Measurements from ENCODE around the gene HTR3B.

The HTR3B gene

GRCh38 chr11:113904379-113905101, at the start of gene HTR3B:
Gene HTR3B, plus strand, starts transcription at chr11:113904796. Its CDS starts 138 bp downstream, at chr11:113904934.
- no peak for TF ChIP-seq CTCF (IDR thresholded peaks at IDR 0.05; ENCODE audit: borderline replicate concordance, insufficient read depth, low read depth, low read length)
- no peak within 1 kb of the TSS for H3K4me3 ChIP-seq (ENCODE audit: low read depth, low read length)

- H3K4me3 ChIP-seq (ENCODE audit: low read depth, low read length): no peak overlapping the region
- TF ChIP-seq CTCF (IDR thresholded peaks at IDR 0.05; ENCODE audit: borderline replicate concordance, insufficient read depth, low read depth, low read length): no peak
Measured at GRCh38 chr11:113855803-113856202, 48.8 kb upstream of the HTR3B start.

- no peak for TF ChIP-seq CTCF (IDR thresholded peaks at IDR 0.05; ENCODE audit: borderline replicate concordance, insufficient read depth, low read depth, low read length)
- no peak overlapping the region for H3K4me3 ChIP-seq (ENCODE audit: low read depth, low read length)
Measured at GRCh38 chr11:113856966-113857759, 47.4 kb upstream of the HTR3B start.

- H3K4me3 ChIP-seq (ENCODE audit: low read depth, low read length): no peak overlapping the region
- no peak for TF ChIP-seq CTCF (IDR thresholded peaks at IDR 0.05; ENCODE audit: borderline replicate concordance, insufficient read depth, low read depth, low read length)
Measured at GRCh38 chr11:113859665-113860064, 44.9 kb upstream of the HTR3B start.

GRCh38 chr11:113862435-113862834, 42.2 kb upstream of the HTR3B start:
- no peak for TF ChIP-seq CTCF (IDR thresholded peaks at IDR 0.05; ENCODE audit: borderline replicate concordance, insufficient read depth, low read depth, low read length)
- H3K4me3 ChIP-seq (ENCODE audit: low read depth, low read length): no peak overlapping the region

GRCh38 chr11:113864410-113864809, 40.2 kb upstream of the HTR3B start:
- no peak for TF ChIP-seq CTCF (IDR thresholded peaks at IDR 0.05; ENCODE audit: borderline replicate concordance, insufficient read depth, low read depth, low read length)

More at GRCh38 chr11:113864410-113864809, 40.2 kb upstream of the HTR3B start:
- no peak overlapping the region for H3K4me3 ChIP-seq (ENCODE audit: low read depth, low read length)
